ENCODE measurements around the gene CPED1.

CPED1 gene

DNA sequence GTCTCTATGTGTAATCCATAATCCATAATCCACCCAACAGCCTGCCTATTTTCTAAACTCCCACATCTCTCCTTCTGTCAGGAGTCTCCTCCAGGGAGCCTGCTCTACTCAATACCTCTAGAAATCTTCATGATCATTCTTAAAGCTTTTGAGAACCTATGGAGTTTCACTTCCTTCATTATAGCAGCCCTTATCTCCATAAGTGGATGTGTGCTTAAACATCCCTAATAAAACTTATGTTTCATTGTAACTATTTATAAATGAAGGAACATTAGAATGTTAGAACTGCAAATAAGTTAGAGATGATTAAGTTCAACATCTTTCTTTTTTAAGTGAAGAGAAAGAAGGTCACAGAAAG lies 8.5 kb downstream of the CPED1 start:
- no peak overlapping the region for H3K4me3 ChIP-seq (ENCODE audit: low read depth, low read length)
- TF ChIP-seq, protein P1, sequence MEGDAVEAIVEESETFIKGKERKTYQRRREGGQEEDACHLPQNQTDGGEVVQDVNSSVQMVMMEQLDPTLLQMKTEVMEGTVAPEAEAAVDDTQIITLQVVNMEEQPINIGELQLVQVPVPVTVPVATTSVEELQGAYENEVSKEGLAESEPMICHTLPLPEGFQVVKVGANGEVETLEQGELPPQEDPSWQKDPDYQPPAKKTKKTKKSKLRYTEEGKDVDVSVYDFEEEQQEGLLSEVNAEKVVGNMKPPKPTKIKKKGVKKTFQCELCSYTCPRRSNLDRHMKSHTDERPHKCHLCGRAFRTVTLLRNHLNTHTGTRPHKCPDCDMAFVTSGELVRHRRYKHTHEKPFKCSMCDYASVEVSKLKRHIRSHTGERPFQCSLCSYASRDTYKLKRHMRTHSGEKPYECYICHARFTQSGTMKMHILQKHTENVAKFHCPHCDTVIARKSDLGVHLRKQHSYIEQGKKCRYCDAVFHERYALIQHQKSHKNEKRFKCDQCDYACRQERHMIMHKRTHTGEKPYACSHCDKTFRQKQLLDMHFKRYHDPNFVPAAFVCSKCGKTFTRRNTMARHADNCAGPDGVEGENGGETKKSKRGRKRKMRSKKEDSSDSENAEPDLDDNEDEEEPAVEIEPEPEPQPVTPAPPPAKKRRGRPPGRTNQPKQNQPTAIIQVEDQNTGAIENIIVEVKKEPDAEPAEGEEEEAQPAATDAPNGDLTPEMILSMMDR (IDR thresholded peaks at IDR 0.05; ENCODE audit: low read depth, low read length) = no peak

DNA sequence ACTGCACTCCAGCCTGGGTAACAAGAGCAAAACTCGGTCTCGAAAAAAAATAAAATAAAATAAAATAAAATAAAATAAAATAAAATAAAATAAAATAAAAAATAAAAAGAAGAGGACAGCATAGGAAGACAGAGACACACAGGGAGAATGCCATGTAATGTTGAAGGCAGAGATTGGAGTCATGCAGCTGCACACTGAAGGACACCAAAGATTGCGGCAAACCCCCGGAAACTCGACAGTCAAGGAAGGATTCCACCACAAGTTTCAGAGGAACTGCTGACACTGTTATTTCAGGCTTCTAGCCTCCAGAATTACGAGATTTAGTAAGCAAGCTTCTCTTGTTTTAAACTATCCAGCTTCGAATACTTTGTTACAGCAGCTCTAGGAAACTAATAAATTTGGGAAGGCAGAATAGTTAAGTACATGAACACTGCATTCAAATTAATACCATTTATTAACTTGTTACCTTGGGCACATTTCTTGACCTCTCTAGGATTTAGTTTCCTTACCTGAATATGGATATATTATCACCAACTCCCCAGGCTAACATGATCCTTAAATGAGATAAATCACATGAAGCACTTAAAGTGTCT lies 9.5 kb downstream of the CPED1 start:
- TF ChIP-seq, protein P1 (IDR thresholded peaks at IDR 0.05; ENCODE audit: low read depth, low read length) = no peak
- H3K4me3 ChIP-seq (ENCODE audit: low read depth, low read length) = no peak overlapping the region

DNA sequence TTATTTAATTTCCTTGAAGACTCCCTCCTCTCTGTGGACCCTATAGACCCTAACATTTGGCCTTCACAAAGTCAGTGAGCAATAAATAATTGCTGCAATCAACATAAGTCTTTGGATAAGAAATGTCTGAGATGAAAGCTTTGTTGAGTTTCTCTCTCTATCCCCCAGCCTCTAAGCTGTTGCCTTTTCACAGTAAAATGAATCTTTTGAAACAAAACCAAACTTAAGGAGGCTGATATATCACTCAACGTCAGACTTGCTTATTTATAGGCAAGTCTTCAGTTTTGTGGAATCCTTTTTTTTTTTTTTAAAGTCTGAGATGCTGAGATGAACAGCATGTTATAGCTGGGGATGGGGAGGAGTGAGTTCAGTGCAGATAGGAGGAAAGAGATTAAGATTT lies 10.0 kb downstream of the CPED1 start:
- TF ChIP-seq, protein P1 (IDR thresholded peaks at IDR 0.05; ENCODE audit: low read depth, low read length) = no peak
- H3K4me3 ChIP-seq (ENCODE audit: low read depth, low read length) = no peak overlapping the region

DNA sequence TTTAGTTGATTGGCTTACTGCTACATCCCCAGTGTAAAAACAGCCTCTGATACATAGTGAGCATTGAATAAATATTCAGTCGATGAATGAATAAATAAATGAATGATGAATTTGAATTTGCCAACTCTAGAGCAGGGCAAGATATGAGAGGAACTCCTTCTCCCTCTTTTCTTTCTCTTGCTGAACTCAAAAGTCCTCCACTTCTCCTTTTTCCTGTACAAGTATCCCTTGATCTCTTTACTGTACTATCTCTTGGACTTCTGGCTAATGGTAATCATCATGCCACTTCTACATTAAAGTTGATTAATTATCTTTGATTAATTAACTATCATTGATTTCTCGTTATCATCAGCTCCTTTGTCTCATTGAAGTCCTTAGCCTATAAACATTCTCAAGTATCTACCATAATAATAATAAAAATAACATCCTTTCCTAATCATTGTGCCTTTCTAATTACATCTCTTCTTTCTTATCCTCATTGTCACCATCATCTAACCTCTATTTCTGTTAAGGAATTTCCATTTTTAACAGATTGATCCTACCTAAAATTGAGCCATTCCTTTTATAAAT lies 10.6 kb downstream of the CPED1 start:
- TF ChIP-seq, protein P1 (IDR thresholded peaks at IDR 0.05; ENCODE audit: low read depth, low read length) = no peak
- H3K4me3 ChIP-seq (ENCODE audit: low read depth, low read length) = no peak overlapping the region

DNA sequence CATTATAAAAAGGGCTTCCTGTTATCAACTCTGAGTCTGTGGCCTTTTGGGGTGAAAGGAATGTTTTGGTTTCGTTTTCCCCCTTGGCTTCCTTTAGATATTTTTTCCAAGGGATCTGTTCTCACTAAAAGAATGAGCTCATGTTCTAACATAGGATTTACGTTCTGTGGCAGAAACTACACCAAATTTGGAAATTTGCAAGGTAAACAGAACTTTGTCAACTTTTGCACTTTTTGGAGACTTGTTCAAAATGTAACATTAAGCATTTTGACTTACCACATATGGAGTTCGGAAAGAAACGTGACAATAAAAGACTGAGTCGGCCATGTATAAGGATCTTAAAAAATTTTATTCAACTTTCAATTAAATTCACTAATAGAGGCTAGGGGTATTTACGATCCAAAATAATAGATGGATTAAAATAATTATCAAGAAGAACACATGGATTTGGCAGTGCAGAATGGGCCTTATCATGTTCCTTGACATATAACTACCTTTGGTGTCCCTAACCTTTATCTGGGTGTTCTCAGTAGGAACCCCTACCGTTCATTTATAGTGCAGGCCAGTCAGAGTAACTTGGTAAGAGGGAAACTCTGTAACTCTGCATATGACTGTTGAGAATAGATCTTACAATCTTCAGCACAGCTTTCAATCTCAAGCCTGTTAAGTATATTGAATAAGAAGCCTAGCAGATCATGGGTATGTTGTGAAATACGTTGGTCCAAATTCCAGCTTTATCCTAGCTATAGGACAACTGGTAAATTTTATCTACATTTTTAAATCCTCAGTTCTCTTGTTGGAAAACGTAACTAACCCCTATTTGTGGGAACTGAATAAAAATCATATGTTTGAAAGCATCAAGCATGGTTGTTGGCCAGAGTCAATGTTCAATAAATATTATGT lies 11.8 kb downstream of the CPED1 start:
- TF ChIP-seq, protein P1 (IDR thresholded peaks at IDR 0.05; ENCODE audit: low read depth, low read length) = no peak
- H3K4me3 ChIP-seq (ENCODE audit: low read depth, low read length) = peak overlapping the region; percentile 35

DNA sequence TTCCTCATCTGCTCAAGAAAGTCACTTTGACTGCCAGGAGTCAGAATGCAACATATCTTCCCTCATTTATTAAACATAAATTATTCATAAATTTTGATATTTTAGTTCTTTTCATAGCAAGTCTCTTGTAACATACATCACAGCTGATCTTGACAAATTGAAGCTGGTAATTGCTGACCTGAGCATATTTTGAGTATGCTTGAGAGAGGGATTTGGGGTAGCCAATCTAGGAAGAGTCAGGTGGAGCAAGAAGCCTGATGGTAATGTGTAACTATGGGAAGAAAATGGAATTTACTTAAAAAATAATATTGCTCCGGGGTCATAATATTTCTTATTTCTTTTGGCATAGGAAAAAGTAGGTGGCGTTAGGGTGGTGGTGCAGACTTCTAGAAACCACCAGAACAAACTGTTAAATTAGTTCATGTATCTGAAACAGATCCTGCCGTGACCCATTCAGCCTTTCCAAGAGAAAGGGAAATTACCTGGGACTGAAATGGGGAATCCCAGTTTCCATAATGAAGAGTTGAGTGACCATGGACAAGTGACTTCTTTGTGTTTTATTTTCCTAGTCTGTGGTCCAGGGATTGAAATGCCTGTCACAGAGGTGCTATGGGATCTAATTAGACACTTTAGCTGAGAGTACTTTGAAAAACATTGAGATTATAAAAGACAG lies 12.9 kb downstream of the CPED1 start:
- H3K4me3 ChIP-seq (ENCODE audit: low read depth, low read length) = no peak overlapping the region

More for the DNA sequence above, 12.9 kb downstream of the CPED1 start:
- TF ChIP-seq, protein P1 (IDR thresholded peaks at IDR 0.05; ENCODE audit: low read depth, low read length) = no peak

Measured in WI38 (cell line).